NCI-H345 (cell line): ENCODE data around the gene SNX4.
A peak's percentile ranks its signal among the peaks of the same experiment; 100 is the strongest.
"Not testable (repeated sequence)": the region's sequence is repeated elsewhere in the genome, so short reads cannot be mapped to it uniquely, and the experiment has no call there.

ENCODE experiments used
- DNase-seq: peaks from one replicate; lab custom pipeline; 2025; lab: John Stamatoyannopoulos, UW

SNX4 gene

DNA sequence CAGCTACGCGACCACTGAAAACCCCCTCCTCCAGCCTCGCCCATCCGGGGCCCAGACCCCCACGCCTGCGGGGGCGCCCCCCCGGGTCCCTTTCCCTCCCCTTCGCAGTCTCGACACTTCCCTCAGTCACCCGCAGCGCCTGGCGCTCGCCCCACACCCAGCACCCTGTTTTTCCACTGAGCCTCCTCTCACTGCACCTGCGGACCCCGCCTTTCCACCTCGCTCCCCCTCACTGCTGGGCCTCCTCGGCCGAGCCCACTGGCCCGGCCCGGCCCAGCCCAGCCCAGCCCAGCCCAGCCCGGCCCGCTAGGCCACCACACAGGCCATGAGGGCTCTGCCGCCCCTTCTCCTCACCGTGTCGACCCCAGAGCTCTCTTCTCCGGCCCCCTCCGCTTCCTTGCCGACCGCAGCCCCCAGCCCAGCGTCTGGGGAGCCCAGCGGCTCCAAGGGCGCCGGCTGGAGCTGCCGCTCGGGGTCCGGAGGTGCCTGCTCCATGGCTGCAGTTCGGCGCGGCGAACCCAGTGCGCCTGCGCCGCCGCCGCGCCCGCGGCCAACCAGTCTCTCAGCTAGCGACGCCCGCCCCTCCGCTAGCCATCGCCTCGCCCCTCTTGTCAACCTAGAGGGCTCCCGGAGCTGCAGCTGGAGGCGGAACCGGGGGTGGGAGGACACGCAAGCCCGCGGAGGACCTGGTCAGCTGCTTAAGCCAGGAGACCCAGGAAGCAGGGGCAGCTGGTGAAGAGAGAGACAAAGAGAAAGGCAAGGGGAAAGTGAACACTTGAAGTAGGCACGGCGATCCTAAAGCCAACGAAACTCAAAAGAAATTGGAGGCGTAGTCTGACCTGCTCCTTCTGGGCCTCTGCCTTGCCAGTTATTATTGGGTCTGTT lies at the start of gene SNX4:
TSS of gene SNX4 (minus strand) at position 525 of the 885 bp plus-strand sequence. CDS start at position 495, 30 bp downstream.
- DNase-seq: peak; percentile 87

DNA sequence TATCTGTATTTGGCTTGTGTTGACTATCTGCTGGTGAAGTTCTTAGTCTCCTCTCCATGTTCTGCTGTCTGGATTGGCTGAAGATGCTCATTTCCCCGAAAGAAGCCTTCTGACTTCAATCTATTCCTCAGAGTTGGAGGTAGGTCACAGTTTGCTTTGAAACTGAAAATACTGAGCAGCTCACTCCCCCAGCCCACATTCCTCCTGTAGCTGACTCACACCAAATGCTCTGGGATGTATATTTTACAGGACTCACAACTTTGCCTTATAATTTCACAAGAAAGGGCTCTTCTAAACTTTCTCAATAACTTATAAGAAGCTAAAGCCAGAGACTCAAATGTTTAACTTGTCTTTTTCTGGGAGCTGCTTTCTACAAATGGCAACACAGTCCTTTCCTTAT lies 36.3 kb upstream of the SNX4 start:
- no peak for DNase-seq

DNA sequence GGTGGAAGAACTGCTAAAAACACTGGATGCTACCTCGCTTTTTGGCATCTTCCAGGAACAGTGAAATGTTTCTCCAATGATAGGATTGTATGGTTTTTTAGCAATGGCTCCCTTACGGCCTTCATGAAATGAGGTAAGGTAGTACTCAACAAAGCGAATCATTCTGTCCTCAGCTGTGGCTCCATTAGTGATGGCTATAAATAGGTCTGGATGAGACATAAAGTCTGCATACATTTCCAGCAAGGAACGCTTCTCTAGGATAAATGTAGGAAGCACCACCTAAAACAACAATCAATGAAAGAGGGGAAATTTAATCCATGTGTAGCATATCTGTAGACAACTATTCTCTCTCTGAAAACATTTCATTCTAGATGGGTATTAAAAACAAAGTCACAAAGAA lies 32.4 kb upstream of the SNX4 start:
- no peak for DNase-seq

DNA sequence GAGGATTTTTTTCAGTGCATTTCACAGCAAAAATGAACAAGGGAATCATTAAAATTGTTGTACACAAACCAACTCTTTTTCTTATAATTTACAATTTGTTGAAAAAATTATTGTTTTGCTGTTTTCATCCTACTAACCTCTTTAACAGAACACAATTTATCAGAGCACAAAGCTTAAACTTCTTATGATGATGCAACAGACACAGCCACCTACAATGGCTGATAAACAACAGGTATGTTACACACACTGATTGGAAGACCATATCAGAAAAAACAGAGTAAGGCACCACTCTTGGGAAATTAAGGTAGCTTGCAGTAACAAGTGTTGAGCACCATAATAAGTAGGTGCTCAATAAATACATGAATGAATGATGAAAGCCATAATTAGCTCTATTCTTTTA lies 8.9 kb upstream of the SNX4 start:
- DNase-seq: no peak

DNA sequence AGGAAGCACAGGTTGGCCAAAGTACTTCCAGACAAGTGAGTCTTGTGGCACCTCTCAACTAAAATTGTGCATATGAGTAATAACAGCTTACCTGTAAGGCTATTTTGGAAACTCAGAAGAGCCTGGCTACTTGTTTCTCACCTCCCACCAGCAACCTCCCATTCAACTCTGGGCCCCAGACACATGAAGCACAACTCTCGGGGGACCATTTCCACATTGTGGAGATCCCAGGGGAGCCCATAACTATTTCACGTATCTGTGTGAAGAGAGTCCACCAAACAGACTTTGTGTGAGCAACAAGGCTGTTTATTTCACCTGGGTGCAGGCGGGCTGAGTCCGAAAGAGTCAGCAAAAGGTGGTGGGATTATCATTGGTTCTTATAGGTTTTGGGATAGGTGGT lies 5.2 kb upstream of the SNX4 start:
- DNase-seq: no peak

DNA sequence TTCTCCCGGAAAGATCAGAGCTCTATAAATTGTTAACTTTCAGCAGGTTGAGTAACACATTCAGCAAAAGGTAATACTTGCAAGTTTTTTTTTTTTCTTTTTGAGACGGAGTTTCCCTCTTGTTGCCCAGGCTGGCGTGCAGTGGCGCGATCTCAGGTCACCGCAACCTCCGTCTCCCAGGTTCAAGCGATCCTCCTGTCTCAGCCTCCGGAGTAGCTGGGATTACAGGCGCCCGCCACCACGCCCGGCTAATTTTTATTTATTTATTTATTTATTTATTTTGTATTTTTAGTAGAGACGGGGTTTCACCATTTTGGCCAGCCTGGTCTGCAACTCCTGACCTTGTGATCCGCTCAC lies 539 bp upstream of the SNX4 start:
- DNase-seq: not testable (repeated sequence)

DNA sequence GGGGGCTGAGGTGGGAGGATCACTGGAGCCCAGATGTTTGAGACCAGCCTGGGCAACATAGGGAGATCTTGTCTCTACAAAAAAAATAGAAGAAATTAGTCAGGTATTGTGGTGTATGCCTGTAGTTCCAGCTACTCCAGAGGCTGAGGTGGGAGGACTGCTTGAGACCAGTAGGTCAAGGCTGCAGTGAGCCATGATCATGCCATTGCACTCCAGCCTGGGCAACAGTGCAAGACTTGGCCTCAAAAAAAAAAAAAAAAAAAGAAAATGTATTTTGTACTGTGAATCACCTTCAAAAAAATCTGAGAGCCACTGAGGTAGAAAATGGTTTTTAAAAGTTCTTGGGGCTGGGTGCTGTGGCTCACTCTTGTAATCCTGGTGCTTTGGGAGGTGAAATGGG lies 4.6 kb downstream of the SNX4 start:
- DNase-seq: no peak

DNA sequence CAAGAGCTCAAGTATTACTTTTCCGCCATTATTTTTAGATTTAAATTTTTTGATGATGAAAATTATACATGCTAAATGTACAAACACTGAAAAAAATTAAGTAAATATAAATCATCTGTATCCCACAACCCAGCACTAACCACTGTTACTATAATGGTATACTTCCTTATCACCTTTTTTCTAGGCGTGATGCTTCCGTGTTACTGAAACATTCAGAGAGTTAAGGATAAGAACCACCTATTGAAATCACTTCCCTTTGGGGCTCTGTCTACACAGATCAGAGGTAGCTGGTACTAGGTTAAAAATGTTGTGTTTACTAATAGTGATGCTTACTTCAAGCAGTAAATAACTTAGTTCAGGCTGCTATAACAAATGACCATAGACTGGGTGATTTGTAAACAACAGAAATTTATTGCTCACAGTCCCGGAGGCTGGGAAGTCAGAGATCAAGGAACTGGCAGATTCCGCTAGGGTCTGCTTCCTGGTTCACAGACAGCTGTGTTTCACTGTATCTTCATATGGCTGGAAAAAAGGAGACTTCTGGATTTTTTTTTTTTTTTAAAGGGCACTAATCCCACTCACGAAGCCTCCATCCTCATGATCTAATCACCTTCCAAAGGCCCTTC lies 6.4 kb downstream of the SNX4 start:
- DNase-seq: no peak

DNA sequence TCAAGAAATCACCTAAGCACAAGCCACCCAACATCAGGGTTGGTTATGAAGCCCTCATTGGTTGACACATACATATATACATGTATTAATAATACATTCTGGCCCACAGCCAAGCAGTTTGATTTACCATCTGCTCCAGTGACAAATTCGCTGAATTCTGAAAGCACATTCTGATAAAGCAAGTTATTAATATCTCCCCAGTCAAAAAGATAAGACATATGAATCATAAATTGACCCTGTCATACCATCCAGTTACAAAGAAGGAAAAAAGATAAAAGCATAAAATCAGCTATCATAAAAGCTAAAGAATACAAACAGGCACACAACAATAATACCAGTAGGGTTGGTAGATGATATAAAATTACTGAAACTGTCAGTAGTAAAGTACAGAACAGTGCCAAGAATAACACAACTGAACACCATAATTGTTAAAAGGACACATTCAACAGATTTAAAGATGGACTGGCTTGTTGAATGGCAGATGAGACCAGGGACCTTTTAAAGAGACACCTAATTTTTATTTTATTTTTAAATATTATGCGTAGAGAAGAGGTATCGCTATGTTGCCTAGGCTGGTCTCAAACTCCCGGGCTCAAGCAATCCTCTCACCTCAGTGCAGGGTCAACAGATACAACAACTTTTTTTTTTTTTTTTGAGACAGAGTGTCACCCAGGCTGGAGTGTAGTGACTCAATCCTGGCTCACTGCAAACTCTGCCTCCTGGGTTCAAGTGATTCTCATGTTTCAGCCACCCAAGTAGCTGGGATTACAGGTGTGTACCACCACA lies 7.7 kb downstream of the SNX4 start:
- no peak for DNase-seq

DNA sequence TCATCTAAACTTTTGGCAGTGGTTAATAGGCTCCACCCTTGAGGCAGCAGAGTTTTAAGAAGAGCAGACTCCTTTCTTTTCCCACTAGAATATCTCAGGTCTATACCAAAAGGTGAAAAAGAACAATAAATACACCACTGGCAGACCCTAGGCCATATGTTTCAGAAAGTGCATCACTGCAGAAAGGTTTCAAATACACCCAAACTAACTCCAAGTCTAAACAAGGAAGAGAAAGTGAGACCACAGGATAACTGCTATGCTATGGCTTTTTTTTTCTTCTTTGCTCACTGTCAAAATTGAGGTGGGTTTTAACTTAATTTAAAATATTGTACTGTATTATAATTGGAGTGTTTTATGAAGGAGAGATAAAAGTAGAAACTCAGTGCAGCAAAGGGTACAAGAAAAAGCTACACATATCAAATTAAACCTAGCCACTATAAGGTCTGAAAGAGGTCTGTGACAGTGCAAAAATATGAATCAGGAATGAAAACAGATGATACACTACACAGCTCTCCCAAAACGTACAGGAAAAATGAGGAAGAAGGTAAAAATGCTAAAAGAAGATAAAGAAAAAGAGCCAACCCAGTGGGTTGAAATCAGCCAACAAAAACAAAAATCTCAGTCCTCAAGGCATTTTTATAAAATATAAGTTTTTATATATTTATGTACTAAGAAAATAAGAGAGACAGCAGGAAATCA lies 8.4 kb downstream of the SNX4 start:
- no peak for DNase-seq

DNA sequence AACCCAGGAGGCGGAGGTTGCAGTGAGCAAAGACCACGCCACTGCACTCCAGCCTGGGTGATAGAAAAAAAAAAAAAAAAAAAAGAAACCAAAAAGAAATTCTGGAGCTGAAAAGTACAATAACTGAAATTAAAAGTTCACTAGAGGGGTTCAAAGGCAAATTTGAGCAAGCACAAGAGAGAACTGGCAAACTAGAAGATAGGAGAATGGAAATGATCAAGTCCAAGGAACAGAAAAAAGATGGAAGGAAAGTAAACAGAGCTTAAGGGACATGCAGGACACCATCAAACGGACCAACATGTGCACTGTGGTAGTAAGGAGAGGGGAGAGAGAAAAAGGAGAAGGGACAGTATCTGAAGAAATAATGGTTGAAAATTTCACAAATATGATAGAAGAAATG lies 12.9 kb downstream of the SNX4 start:
- no peak for DNase-seq

DNA sequence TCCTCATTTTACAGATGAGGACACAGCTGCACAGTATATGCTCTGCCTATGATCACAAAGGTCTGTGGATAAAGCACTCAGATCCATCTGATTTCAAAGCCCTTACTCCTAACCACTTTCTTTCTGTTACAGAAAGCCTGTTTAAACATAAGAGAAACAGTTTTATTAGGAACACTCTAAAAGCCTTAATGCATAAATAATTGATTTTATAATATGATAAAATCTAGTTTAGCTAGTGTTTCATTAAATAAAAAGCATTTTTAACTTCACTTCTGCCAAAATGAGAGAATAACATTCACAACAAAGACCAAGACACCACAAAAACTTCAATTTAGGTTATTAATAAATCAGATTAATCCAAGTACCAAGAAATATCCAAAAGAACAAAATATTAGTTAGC lies 21.4 kb downstream of the SNX4 start:
- DNase-seq: no peak

DNA sequence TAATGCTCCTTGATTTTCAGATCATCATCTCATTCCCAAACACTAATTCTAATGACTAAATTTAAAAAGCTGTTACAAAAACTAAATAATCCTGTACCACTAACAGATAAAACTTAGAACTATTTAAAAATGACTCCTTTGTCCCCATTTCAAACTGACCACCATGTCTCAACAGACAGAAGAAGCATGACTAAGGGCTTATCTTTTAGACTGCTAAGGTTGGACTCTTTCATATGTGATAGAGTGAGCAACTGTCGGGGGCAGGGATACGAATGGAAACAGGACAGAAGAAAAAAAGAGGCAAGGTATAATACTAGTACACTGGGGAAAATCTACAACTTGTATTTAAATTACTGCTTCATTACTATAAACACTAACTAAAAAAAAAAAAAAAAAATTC lies 23.3 kb downstream of the SNX4 start:
- no peak for DNase-seq

DNA sequence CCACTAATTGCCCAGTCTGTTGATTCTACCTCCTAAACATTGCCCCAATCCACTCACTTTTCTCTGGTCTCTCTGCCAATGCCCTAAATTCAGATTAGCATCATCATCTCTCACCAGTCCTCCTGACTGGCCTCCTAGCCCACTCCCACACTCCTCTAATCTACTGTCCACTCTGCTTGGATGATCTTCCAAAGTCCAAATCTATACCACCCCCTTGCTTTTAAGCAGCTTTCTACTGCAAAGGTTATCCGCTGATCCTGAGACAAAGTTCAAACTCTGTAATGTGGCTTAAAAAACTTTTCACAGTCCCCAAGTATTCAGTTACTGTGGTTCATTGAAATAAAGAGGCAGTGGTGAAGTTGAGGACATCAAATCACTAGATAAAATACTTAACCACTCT lies 37.6 kb downstream of the SNX4 start:
- DNase-seq: no peak

DNA sequence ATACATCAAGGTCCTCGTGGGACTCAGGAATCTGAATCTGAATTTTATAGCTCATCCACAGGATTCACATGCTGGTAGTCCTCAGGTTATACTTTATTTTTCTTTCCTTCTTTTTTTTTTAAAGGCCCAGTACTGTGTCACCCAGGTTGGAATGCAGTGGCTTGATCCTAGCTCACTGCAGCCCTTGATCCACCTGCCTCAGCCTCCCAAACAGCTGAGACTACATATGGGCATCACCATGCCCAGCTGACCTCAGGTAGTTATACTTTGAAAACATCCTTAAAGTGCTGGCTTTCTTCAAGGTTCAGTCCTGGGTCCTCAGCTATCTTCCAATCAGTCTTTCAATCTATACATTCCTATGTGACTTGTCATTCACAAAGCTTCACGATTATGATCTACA lies 38.2 kb downstream of the SNX4 start:
- no peak for DNase-seq

DNA sequence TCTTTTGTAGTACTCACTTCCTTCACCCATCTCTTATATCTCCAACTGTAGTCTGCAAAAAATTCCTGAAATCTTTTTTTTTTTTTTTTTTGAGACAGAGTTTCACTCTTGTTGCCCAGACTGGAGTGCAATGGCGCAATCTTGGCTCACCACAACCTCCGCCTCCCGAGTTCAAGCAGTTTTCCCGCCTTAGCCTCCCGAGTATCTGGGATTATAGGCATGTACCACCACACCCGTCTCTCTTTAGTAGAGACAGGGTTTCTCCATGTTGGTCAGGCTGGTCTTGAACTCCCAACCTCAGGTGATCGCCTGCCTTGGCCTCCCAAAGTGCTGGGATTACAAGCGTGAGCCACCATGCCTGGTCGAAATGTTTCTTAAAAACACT lies 38.6 kb downstream of the SNX4 start:
- not testable (repeated sequence) for DNase-seq

DNA sequence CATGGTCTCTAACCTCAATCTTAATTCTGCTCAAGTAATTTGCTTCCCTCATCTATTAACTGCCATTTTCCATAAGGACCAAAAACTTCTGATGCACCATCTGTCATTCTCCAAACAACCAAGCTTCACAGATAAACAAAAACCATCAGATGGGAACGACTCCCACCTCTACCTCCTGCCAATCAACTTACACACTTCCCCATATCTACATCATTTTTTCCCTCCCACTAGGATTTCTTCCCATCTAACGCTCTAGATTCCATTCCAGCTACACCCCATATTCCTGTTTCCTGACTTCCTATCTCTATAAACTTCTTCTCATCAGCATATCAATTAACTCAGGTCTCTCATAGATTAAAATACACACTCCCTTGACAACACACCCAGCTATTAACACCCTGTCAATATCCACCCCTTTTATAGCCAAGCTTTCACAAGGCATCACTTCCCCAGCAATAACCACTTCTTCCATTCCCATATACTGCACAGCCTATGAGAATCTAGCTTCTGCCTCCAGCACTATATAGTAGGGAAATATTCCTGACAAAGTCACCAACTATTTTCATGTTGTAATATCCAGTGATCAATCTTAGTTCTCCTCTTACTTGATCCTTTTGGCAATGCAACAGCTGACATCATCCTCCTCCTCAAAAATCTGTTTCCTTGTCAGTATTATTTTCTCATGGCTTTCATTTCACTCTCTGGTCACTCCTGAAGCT lies 39.2 kb downstream of the SNX4 start:
- no peak for DNase-seq

DNA sequence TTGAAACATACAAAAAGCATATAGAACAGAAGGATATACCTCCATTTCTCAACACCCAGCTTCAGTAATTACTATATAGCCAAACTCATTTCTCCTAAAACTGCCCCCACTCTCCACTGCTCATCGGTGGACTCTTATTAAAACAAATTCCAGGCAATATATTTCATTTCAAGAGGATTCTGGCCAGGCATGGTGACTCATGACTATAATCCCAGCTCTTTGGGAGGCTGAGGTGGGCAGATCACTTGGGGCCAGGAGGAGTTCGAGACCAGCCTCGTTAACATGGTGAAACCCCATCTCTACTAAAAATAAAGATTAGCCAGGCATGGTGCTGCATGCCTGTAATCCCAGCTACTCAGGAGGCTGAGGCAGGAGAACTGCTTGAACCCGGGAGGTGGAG lies 40.9 kb downstream of the SNX4 start:
- no peak for DNase-seq

DNA sequence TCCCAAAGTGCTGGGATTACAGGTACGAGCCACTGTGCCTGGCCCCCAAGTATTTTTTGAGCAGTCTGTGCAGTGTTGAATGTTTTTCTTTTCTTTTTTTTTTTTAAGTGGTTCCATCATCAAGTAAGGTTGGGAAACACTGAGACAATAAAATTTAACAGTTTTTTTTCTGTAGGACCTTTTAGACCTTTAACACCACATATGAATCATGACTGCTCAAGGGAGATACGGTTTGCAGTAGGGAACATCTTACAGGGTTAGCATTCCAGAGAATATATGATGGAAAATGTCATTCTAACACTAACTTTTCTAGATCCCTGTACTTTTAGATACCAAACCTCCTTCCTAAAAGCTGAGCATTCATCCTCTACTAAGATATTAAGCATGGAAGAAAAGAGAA lies 41.7 kb downstream of the SNX4 start:
- no peak for DNase-seq

DNA sequence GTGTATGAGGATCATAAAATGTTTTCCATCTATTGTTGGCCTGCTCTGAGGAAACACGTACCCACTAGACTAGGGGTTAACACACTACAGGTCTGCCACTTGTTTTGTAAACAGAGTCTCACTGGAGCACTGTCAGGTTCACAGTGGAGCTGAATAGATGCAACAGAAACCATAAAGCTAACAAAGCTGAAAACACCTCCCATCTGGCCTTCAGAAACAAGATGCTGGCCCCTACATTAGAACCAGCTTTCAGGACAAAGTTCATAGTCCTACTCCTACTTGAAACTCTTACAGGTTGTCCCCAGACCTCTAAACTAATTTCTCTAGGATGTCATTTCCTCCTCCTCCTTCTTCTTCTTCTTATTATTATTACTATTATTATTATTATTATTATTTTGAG lies 42.3 kb downstream of the SNX4 start:
- DNase-seq: no peak

DNA sequence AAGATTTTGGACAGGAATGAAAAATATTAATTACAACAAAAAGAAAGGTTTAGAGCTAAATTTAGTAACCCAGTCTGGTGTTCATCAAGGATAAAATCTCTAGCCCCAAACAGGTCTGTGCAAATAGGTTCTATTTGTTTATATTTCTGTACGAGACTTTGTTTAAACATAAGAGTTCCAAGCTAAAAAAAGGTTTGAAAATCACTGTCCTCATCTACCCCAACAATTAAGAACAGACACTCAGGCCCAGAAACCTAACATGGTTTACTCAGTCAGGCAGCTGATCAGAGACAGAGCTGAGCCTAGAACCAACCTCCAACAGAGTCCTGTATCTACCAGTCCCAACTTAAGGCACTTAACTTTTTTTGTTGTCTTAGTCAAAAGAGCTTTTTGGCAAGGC lies 49.3 kb downstream of the SNX4 start:
- DNase-seq: no peak
